Type B pancreatic cell (in vitro differentiated cells): ENCODE data around the gene LARGE1. TPM values are rescaled to one million over a fixed set of nuclear protein-coding genes. Genes with fewer than 3 reads are reported as not detected.

Experiments
- DNase-seq: peaks from one replicate; pipeline ENCODE4 v3.0.0; 2021; ENCODE audit warnings: mixed read lengths; ENCODE audit not compliant: unreplicated experiment; ENCODE audit errors: extremely low spot score
- H3K27ac Mint-ChIP-seq: 2 replicates; pipeline ENCODE4 v1.8.0; 2021; ENCODE audit warnings: mild to moderate bottlenecking, mixed read lengths
- H3K27me3 Mint-ChIP-seq: 2 replicates; pipeline ENCODE4 v1.8.0; 2021; ENCODE audit warnings: mixed read lengths
- H3K36me3 Mint-ChIP-seq: 2 replicates; pipeline ENCODE4 v1.8.0; 2021; ENCODE audit warnings: mixed read lengths
- H3K4me1 Mint-ChIP-seq: one replicate; pipeline ENCODE4 v1.8.0; 2021; ENCODE audit warnings: mixed read lengths; ENCODE audit not compliant: unreplicated experiment
- H3K4me3 Mint-ChIP-seq: 2 replicates; pipeline ENCODE4 v1.8.0; 2021; ENCODE audit warnings: mild to moderate bottlenecking, mixed read lengths
- H3K9me3 Mint-ChIP-seq: 2 replicates; pipeline ENCODE4 v1.8.0; 2021; ENCODE audit warnings: mixed read lengths
- CTCF ChIP-seq: fragments of 200-600 bp; sonication (generic); conservative IDR thresholded peaks from 2 replicates; pipeline ENCODE4 v1.5.0; 2021; ENCODE audit warnings: antibody characterized with exemption, mild to moderate bottlenecking
- total RNA-seq: library from RNA; stranded (reverse); gene quantifications from 2 replicates; pipeline ENCODE4 v1.2.1, GENCODE V29; 2021; ENCODE audit warnings: low replicate concordance

Gene LARGE1
- total RNA-seq, 1 donor from 2014 or later = 96.6 TPM

- H3K36me3 Mint-ChIP-seq = peaks cover 20% of the 10 kb centered on the region
- no peak for DNase-seq
- H3K9me3 Mint-ChIP-seq = peaks cover 3% of the 10 kb centered on the region
- no peak overlapping the region for H3K4me3 Mint-ChIP-seq
- no peaks in the 10 kb centered on the region for H3K27me3 Mint-ChIP-seq
- peaks cover 43% of the 10 kb centered on the region for H3K4me1 Mint-ChIP-seq
- no peak overlapping the region for H3K27ac Mint-ChIP-seq
- no peak for TF ChIP-seq CTCF
Observed at GRCh38 chr22:33528183-33528582, 392.1 kb downstream of the LARGE1 start.

GRCh38 chr22:33526434-33527107 is 393.7 kb downstream of the LARGE1 start:
- Mint-ChIP-seq H3K27ac (no peak overlapping the region), H3K4me1 (peaks cover 45% of the 10 kb centered on the region), H3K36me3 (peaks cover 27% of the 10 kb centered on the region), H3K9me3 (peaks cover 8% of the 10 kb centered on the region), H3K27me3 (no peaks in the 10 kb centered on the region), H3K4me3 (no peak overlapping the region)
- TF ChIP-seq CTCF = no peak
- no peak for DNase-seq

- peaks cover 29% of the 10 kb centered on the region for H3K36me3 Mint-ChIP-seq
- DNase-seq = no peak
- no peak for TF ChIP-seq CTCF
- no peaks in the 10 kb centered on the region for H3K27me3 Mint-ChIP-seq
- peaks cover 47% of the 10 kb centered on the region for H3K4me1 Mint-ChIP-seq
- no peak overlapping the region for H3K27ac Mint-ChIP-seq
- H3K4me3 Mint-ChIP-seq = peak overlapping the region; percentile 25
- peaks cover 6% of the 10 kb centered on the region for H3K9me3 Mint-ChIP-seq
Observed at GRCh38 chr22:33524511-33525260, 395.6 kb downstream of the LARGE1 start.

- Mint-ChIP-seq H3K36me3 (peaks cover 23% of the 10 kb centered on the region), H3K27me3 (no peaks in the 10 kb centered on the region), H3K4me3 (no peak overlapping the region), H3K4me1 (peaks cover 53% of the 10 kb centered on the region), H3K9me3 (peaks cover 6% of the 10 kb centered on the region), H3K27ac (no peak overlapping the region)
- DNase-seq = no peak
- no peak for TF ChIP-seq CTCF
Observed at GRCh38 chr22:33521879-33522665, 398.2 kb downstream of the LARGE1 start.

- peaks cover 48% of the 10 kb centered on the region for H3K4me1 Mint-ChIP-seq
- no peak overlapping the region for H3K27ac Mint-ChIP-seq
- DNase-seq = no peak
- peaks cover 17% of the 10 kb centered on the region for H3K36me3 Mint-ChIP-seq
- H3K9me3 Mint-ChIP-seq = peaks cover 6% of the 10 kb centered on the region
- no peaks in the 10 kb centered on the region for H3K27me3 Mint-ChIP-seq
- H3K4me3 Mint-ChIP-seq = no peak overlapping the region
- no peak for TF ChIP-seq CTCF
Observed at GRCh38 chr22:33520904-33521780, 399.1 kb downstream of the LARGE1 start.
